ENCODE data around the gene ADI1.

DNA sequence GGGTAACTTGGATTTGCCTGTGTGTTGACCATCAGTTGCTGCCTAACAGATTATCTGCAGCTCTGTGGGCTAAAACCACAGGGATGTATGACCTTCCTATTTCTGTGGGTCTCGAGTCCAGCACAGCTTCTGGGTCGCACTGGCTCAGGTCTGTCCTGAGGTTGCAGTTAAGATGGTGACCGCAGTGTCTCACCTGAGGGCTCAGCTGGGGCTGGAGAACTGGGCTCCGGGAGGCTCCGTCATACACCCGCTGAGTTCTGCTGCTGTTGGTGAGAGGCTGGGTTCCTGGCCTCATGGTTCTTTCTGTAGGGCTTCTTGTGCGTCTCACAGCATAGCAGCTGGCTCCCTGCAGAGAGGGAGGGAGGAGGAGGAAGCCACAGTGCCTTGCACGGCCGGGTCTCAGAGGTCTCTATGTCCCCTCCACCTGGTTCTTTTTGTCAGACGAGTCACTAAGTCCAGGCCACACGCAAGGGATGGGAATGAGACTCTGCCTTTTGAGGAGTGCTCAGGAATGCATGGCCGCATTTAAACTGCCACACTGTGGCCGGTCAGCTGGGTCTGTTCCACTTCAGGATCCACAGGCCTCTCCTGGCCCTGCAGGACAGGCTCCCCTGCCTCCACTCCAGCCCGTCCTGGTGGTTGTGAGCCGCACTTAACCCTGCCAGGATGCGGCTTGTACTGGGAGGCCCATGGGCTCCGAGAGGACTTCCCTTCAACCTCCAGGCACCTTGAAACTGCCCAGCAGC, 67.2 kb downstream of the ADI1 start:
- TF ChIP-seq, protein P1, sequence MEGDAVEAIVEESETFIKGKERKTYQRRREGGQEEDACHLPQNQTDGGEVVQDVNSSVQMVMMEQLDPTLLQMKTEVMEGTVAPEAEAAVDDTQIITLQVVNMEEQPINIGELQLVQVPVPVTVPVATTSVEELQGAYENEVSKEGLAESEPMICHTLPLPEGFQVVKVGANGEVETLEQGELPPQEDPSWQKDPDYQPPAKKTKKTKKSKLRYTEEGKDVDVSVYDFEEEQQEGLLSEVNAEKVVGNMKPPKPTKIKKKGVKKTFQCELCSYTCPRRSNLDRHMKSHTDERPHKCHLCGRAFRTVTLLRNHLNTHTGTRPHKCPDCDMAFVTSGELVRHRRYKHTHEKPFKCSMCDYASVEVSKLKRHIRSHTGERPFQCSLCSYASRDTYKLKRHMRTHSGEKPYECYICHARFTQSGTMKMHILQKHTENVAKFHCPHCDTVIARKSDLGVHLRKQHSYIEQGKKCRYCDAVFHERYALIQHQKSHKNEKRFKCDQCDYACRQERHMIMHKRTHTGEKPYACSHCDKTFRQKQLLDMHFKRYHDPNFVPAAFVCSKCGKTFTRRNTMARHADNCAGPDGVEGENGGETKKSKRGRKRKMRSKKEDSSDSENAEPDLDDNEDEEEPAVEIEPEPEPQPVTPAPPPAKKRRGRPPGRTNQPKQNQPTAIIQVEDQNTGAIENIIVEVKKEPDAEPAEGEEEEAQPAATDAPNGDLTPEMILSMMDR (IDR thresholded peaks at IDR 0.05; ENCODE audit: low read length) = no peak
- no peak for TF ChIP-seq EZH2 (optimal IDR thresholded peaks at IDR 0.05; ENCODE audit: low read depth, low read length)

Measured in MM.1S (cell line).